Thoracic aorta (tissue), 2 donors: ENCODE results near the gene CPAMD8. TPM values are rescaled to one million over a fixed set of nuclear protein-coding genes. Genes with fewer than 3 reads are reported as not detected.

Experiments
- ATAC-seq: fragments of 150-250 bp; one replicate; pipeline ENCODE4 v1.8.0; 2017; ENCODE audit warnings: low read depth; ENCODE audit not compliant: insufficient number of reproducible peaks, low FRiP score
- DNase-seq: peaks from one replicate; pipeline ENCODE4 v3.0.0-alpha.2; 2020; ENCODE audit warnings: low spot score
- H3K27ac ChIP-seq, 2 donors: fragments of 200-600 bp; sonication (generic); 1 replicate in 1 of 2; 2 replicates in 1 of 2; pipeline ENCODE4 v1.5.1; 2016; ENCODE audit warnings: mild to moderate bottlenecking in 2 of 2, moderate library complexity in 2 of 2
- H3K27me3 ChIP-seq: fragments of 200-600 bp; sonication (generic); replicated peaks from 2 replicates; pipeline ENCODE4 v1.6.0; 2016; ENCODE audit warnings: mild to moderate bottlenecking; ENCODE audit not compliant: insufficient read depth
- H3K36me3 ChIP-seq: fragments of 200-600 bp; sonication (generic); one replicate; pipeline ENCODE4 v1.5.1; 2016
- H3K4me1 ChIP-seq, 2 donors: fragments of 200-600 bp; sonication (generic); 1 replicate in 1 of 2; 2 replicates in 1 of 2; pipeline versions ENCODE4 v1.5.1 to v1.6.0; 2016; ENCODE audit warnings: low read depth in 2 of 2, mild to moderate bottlenecking in 1 of 2; ENCODE audit not compliant: control insufficient read depth in 1 of 2
- H3K4me3 ChIP-seq: fragments of 200-600 bp; sonication (generic); 2 replicates; pipeline ENCODE4 v1.5.1; 2016; ENCODE audit warnings: mild to moderate bottlenecking
- H3K9me3 ChIP-seq: fragments of 200-600 bp; sonication (generic); 2 replicates; pipeline ENCODE4 v1.5.1; 2016
- total RNA-seq, 2 donors: library from RNA; depleted of rRNA; stranded (reverse); fragments of >200 nt; gene quantifications; one replicate each; pipeline versions ENCODE4 v1.1.0 to v1.2.3, GENCODE V29; 2016
- TF ChIP-seq, protein P1 (sequence below): fragments of 200-600 bp; sonication (generic); IDR thresholded peaks from one replicate; pipeline ENCODE4 v1.5.1; 2019; ENCODE audit warnings: antibody characterized with exemption

Gene CPAMD8
- total RNA-seq, 2 donors from 2014 or later = 27.3 to 36.4 TPM

GRCh38 chr19:16904599-16904998, 122.0 kb downstream of the CPAMD8 start:
- no peaks in the 10 kb centered on the region for H3K4me1 ChIP-seq

DNA sequence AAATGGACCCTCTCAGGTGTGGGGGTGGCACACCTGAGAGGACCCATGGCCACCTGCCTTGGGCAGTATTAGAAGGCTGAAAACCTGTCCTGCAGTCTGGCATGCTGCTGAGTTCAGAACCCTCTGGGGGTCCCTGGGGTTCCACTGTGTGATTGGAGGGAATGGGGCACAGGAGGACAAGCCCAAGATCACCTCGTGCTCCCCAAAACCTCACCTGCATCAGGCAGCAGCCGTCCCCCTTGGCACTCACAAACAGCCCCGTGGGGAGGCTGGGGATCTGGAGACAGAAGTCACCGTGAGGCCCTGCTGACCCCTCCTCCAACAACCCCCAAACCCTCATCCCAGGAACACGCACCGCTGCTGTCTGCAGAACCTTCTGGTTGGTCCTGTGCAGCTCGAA, 123.3 kb downstream of the CPAMD8 start:
- ATAC-seq = no peak
- Histone ChIP-seq H3K27me3 (no peaks in the 10 kb centered on the region), H3K27ac (no peak overlapping the region), H3K4me3 (no peak overlapping the region), H3K9me3 (no peaks in the 10 kb centered on the region), H3K4me1 (peaks cover 0 to 2% of the 10 kb centered on the region in 2 donors), H3K36me3 (no peaks in the 10 kb centered on the region)
- no peak for DNase-seq
- TF ChIP-seq, protein P1, sequence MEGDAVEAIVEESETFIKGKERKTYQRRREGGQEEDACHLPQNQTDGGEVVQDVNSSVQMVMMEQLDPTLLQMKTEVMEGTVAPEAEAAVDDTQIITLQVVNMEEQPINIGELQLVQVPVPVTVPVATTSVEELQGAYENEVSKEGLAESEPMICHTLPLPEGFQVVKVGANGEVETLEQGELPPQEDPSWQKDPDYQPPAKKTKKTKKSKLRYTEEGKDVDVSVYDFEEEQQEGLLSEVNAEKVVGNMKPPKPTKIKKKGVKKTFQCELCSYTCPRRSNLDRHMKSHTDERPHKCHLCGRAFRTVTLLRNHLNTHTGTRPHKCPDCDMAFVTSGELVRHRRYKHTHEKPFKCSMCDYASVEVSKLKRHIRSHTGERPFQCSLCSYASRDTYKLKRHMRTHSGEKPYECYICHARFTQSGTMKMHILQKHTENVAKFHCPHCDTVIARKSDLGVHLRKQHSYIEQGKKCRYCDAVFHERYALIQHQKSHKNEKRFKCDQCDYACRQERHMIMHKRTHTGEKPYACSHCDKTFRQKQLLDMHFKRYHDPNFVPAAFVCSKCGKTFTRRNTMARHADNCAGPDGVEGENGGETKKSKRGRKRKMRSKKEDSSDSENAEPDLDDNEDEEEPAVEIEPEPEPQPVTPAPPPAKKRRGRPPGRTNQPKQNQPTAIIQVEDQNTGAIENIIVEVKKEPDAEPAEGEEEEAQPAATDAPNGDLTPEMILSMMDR = no peak

More at GRCh38 chr19:16904599-16904998, 122.0 kb downstream of the CPAMD8 start:
- no peaks in the 10 kb centered on the region for H3K27me3 ChIP-seq
- TF ChIP-seq, protein P1 = no peak
- no peaks in the 10 kb centered on the region for H3K9me3 ChIP-seq
- H3K27ac ChIP-seq = no peak overlapping the region
- H3K36me3 ChIP-seq = no peaks in the 10 kb centered on the region
- H3K4me3 ChIP-seq = no peak overlapping the region
- no peak for ATAC-seq
- no peak for DNase-seq

DNA sequence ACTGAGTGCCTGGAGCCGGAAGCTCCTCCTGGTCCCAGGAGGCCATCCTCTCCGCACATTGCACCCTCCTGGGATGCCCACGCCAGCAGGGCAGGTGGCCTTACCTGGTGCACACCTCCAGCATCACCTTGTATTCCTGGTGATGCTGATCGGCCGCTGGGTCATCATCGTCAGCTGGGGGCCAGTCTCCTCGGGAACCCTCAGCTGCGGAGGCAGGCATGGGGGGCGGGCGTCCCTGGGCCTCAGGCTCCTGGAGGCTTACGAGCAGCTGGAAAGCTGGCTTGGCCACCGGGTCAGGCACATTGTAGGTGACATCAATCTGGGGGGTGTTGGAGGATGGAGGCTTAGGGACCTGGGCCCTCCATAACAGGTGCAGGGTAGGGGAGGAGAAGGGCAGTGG, 124.1 kb downstream of the CPAMD8 start:
- ATAC-seq (no peak), DNase-seq (no peak)
- H3K27me3 ChIP-seq = no peaks in the 10 kb centered on the region
- TF ChIP-seq, protein P1 = no peak
- no peak overlapping the region for H3K27ac ChIP-seq
- no peak overlapping the region for H3K4me3 ChIP-seq
- H3K9me3 ChIP-seq = no peaks in the 10 kb centered on the region
- peaks cover 0 to 8% of the 10 kb centered on the region in 2 donors for H3K4me1 ChIP-seq
- H3K36me3 ChIP-seq = no peaks in the 10 kb centered on the region

- Histone ChIP-seq H3K36me3 (no peaks in the 10 kb centered on the region), H3K4me1 (peaks cover 0 to 9% of the 10 kb centered on the region in 2 donors)
Measured at GRCh38 chr19:16901491-16902175, 125.0 kb downstream of the CPAMD8 start.

DNA sequence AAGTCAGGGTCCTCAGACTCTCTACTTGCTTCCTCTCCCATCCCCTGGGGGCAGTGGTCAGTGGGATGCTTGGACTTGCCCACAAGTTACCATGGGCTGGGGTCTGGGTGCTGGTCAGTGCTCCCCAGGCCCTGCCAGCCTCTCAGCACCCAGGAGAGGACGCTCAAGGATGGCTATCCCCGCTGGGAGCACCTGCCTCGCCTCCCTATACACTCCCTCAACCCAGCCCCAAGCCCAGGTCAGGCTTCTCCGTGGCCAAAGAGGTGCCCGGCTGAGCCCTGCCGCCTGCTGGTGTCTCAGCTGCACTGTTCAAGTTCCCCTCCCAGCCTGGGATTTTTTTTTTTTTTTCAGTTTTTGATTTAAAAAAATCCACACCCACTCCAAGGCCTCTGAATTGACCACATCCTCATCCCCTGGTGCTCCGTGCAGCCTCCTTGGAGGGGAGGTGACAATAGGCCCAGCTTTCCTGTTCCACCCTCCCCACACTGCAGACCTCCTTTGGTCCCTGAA, 127.0 kb downstream of the CPAMD8 start:
- Histone ChIP-seq H3K36me3 (no peaks in the 10 kb centered on the region), H3K4me1 (peaks cover 3 to 16% of the 10 kb centered on the region in 2 donors), H3K4me3 (no peak overlapping the region), H3K27me3 (no peaks in the 10 kb centered on the region), H3K27ac (no peak overlapping the region), H3K9me3 (no peaks in the 10 kb centered on the region)
- DNase-seq (no peak), ATAC-seq (no peak)
- TF ChIP-seq, protein P1 = no peak

More at GRCh38 chr19:16901491-16902175, 125.0 kb downstream of the CPAMD8 start:
- no peaks in the 10 kb centered on the region for H3K27me3 ChIP-seq
- TF ChIP-seq, protein P1 = no peak
- H3K9me3 ChIP-seq = no peaks in the 10 kb centered on the region
- H3K27ac ChIP-seq = no peak overlapping the region
- ATAC-seq = no peak
- H3K4me3 ChIP-seq = no peak overlapping the region
- no peak for DNase-seq
